Gastrocnemius medialis (tissue), 4 donors: ENCODE data around the gene EOMES. TPM values are rescaled to one million over a fixed set of nuclear protein-coding genes. Genes with fewer than 3 reads are reported as not detected.

Source experiments
- ATAC-seq, 2 donors: fragments of 150-250 bp; one replicate each; pipeline ENCODE4 v1.9.1; 2016
- DNase-seq, 2 donors: peaks; one replicate each; pipeline ENCODE4 v3.0.0-alpha.2; 2019
- H3K27ac ChIP-seq, 4 donors: fragments of 200-600 bp; sonication (generic); 1 replicate in 1 of 4; 2 replicates in 3 of 4; pipeline ENCODE4 v1.5.1; 2016 to 2018; ENCODE audit warnings: mild to moderate bottlenecking in 2 of 4, moderate library complexity in 1 of 4
- H3K27me3 ChIP-seq, 3 donors: fragments of 200-600 bp; sonication (generic) in 2 of 3; 1 replicate in 1 of 3; 2 replicates in 2 of 3; pipeline versions ENCODE4 v1.5.1 to v1.6.0; 2016 to 2019; ENCODE audit warnings: mild to moderate bottlenecking in 1 of 3, moderate library complexity in 1 of 3
- H3K36me3 ChIP-seq, 2 donors: fragments of 200-600 bp; sonication (generic) in 1 of 2; one replicate each; pipeline ENCODE4 v1.5.1; 2017 to 2018
- H3K4me1 ChIP-seq, 2 donors: fragments of 200-600 bp; sonication (generic) in 1 of 2; one replicate each; pipeline ENCODE4 v1.5.1; 2016 to 2017; ENCODE audit warnings: mild to moderate bottlenecking in 2 of 2
- H3K4me3 ChIP-seq, 4 donors: fragments of 200-600 bp; sonication (generic) in 3 of 4; 1 replicate in 1 of 4; 2 replicates in 3 of 4; pipeline ENCODE4 v1.5.1; 2016 to 2019; ENCODE audit warnings: mild to moderate bottlenecking in 2 of 4
- H3K9me3 ChIP-seq, 3 donors: fragments of 200-600 bp; sonication (generic) in 2 of 3; 1 replicate in 1 of 3; 2 replicates in 2 of 3; pipeline ENCODE4 v1.5.1; 2016 to 2019
- POLR2A ChIP-seq, 2 donors: fragments of 450-650 bp; IDR thresholded peaks; one replicate each; pipeline ENCODE4 v1.6.1; 2017; ENCODE audit warnings: antibody characterized with exemption in 2 of 2, mild to moderate bottlenecking in 2 of 2, moderate library complexity in 2 of 2
- in situ Hi-C, 4 donors: fragments of 200-750 bp; cut with MboI; loops; one replicate each; pipeline versions ENCODE4 v1.15.0 to v1.8.0; 2017; ENCODE audit warnings: low sequenced_read_pairs in 4 of 4
- intact Hi-C: fragments of 100-400 bp; cut with DNase I; formaldehyde crosslinking; loops from one replicate; pipeline ENCODE4 v1.15.1; 2023; ENCODE audit warnings: low total_unique reads
- total RNA-seq, 4 donors: library from RNA; depleted of rRNA; stranded (reverse); fragments of >200 nt; gene quantifications; one replicate each; pipeline versions ENCODE4 v1.1.0 to v1.2.3, GENCODE V29; 2016
- TF ChIP-seq, protein P1 (sequence below), 5 experiments: fragments of 450-650 bp in 3 of 5; fragments of 200-600 bp in 2 of 5; sonication (generic) in 2 of 5; IDR thresholded peaks in 4 of 5; conservative IDR thresholded peaks in 1 of 5; 1 replicate in 4 of 5; 2 replicates in 1 of 5; pipeline ENCODE4 v1.5.1; 2016 to 2019; ENCODE audit warnings: antibody characterized with exemption in 5 of 5, mild to moderate bottlenecking in 3 of 5, moderate library complexity in 3 of 5

EOMES gene
- total RNA-seq, 4 donors from 2014 or later: not detected

DNA sequence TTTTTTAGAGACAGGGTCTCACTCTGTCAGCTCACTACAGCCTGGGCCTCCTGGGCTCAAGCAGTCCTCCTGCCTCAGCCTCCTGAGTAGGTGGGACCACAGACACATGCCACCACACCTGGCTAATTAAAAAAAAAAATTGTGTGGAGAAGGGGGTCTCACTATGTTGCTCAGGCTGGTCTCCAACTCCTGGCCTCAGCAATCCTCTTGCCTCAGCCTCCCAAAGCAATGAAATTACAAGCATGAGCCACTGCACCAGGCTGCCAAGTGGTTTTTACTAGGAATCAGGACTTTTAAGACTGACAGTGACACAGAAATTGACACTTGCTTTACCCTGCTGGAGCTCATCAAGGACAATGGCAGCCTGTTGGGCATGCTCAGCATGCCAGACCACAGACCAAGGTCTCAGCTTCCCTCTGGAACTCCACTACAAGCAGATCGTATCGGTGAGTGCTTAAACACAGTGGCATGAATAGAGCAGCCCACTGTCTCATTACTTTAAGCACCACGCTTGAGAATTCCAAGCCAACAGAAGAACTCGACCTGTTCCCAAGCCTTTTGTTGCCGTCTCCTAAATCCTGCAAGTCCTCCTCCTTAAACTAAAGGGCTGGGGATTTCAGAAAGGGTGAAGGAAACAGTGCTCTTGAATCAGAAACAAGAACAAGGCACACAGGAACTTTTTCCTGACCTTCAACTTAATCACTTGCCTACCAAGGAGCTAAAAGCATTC, 41.4 kb downstream of the EOMES start:
- TF ChIP-seq, protein P1, sequence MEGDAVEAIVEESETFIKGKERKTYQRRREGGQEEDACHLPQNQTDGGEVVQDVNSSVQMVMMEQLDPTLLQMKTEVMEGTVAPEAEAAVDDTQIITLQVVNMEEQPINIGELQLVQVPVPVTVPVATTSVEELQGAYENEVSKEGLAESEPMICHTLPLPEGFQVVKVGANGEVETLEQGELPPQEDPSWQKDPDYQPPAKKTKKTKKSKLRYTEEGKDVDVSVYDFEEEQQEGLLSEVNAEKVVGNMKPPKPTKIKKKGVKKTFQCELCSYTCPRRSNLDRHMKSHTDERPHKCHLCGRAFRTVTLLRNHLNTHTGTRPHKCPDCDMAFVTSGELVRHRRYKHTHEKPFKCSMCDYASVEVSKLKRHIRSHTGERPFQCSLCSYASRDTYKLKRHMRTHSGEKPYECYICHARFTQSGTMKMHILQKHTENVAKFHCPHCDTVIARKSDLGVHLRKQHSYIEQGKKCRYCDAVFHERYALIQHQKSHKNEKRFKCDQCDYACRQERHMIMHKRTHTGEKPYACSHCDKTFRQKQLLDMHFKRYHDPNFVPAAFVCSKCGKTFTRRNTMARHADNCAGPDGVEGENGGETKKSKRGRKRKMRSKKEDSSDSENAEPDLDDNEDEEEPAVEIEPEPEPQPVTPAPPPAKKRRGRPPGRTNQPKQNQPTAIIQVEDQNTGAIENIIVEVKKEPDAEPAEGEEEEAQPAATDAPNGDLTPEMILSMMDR (IDR thresholded peaks at IDR 0.05 in 4 of 5, conservative IDR thresholded peaks at IDR 0.05 in 1 of 5): no peak
- no peak for TF ChIP-seq POLR2A (IDR thresholded peaks at IDR 0.05)
- DNase-seq: no peak
- H3K36me3 ChIP-seq: no peaks in the 10 kb centered on the region
- in situ Hi-C loops: loop anchor here in 3 of 4 donors (10.0 to 25.0 kb wide), 3 partner anchors 366 to 543 kb away; no protein-coding TSS in a partner anchor
- ATAC-seq: peak in 1 of 2 donors; percentile 47
- H3K4me3 ChIP-seq: no peak overlapping the region
- no peak overlapping the region for H3K27ac ChIP-seq
- intact Hi-C loops: no loop called here
- no peaks in the 10 kb centered on the region for H3K27me3 ChIP-seq
- H3K9me3 ChIP-seq: no peaks in the 10 kb centered on the region
- H3K4me1 ChIP-seq: peaks cover 0 to 3% of the 10 kb centered on the region in 2 donors

- no peak overlapping the region for H3K4me3 ChIP-seq
- H3K27ac ChIP-seq: no peak overlapping the region
- ATAC-seq (no peak), DNase-seq (no peak)
- no peaks in the 10 kb centered on the region for H3K9me3 ChIP-seq
- in situ Hi-C loops: loop anchor here (10.0 to 25.0 kb wide), 3 partner anchors 365 to 542 kb away; no protein-coding TSS in a partner anchor
- H3K4me1 ChIP-seq: peaks cover 0 to 3% of the 10 kb centered on the region in 2 donors
- H3K27me3 ChIP-seq: no peaks in the 10 kb centered on the region
- TF ChIP-seq, protein P1 (IDR thresholded peaks at IDR 0.05 in 4 of 5, conservative IDR thresholded peaks at IDR 0.05 in 1 of 5): no peak
- TF ChIP-seq POLR2A (IDR thresholded peaks at IDR 0.05): no peak
- intact Hi-C loops: no loop called here
- H3K36me3 ChIP-seq: no peaks in the 10 kb centered on the region
Measured at GRCh38 chr3:27679691-27680090, 42.4 kb downstream of the EOMES start.

DNA sequence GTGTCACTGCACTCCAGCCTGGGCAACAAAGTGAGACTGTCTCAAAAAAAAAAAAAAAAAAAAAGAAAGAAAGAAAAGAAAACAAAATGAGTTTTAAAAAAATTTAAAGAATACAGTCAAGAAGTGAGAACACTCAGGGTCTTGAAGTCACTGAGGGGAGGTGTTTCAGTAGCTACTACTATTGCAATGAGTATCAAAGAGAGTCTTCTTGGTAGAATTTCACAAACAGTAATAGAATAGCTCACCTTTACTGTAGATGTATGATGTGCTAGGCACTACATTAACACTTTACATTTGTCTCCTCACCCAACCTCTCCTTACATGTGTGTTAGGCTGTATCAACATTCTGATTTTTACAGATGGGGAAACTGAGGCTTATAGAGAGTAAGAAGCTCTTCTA, 43.9 kb downstream of the EOMES start:
- DNase-seq (no peak), ATAC-seq (no peak)
- no peaks in the 10 kb centered on the region for H3K27me3 ChIP-seq
- peaks cover 0 to 3% of the 10 kb centered on the region in 2 donors for H3K4me1 ChIP-seq
- H3K4me3 ChIP-seq: no peak overlapping the region
- no peak overlapping the region for H3K27ac ChIP-seq
- no peak for TF ChIP-seq POLR2A (IDR thresholded peaks at IDR 0.05)
- TF ChIP-seq, protein P1 (IDR thresholded peaks at IDR 0.05 in 4 of 5, conservative IDR thresholded peaks at IDR 0.05 in 1 of 5): no peak
- intact Hi-C loops: no loop called here
- H3K9me3 ChIP-seq: no peaks in the 10 kb centered on the region
- in situ Hi-C loops: loop anchor here (10.0 to 25.0 kb wide), 3 partner anchors 363 to 541 kb away; no protein-coding TSS in a partner anchor
- no peaks in the 10 kb centered on the region for H3K36me3 ChIP-seq

DNA sequence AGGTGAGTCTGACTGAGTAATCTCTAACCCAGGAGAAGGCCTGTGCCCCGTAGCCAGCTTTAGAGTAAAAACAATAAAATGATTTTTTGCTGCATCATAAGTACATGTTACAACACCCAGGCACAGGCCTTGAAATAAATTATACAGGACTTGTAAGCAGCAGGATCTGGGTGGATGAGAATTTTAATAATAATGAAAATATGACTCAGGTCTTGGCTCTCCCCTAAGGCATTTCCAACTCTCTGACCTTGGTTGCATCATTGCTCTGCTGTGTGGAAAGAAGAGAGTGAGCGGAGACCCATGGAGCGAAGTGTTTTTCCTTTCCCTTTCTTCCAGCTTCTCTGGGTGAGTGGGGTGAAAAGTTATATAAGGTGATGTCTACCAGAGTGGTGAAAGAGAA, 44.6 kb downstream of the EOMES start:
- Histone ChIP-seq H3K9me3 (no peaks in the 10 kb centered on the region), H3K4me3 (no peak overlapping the region), H3K27me3 (no peaks in the 10 kb centered on the region), H3K36me3 (no peaks in the 10 kb centered on the region), H3K27ac (no peak overlapping the region), H3K4me1 (peaks cover 0 to 3% of the 10 kb centered on the region in 2 donors)
- ATAC-seq: peak; percentile 60 to 76
- DNase-seq: peak; percentile 8 to 27
- intact Hi-C loops (no loop called here), in situ Hi-C loops (loop anchor here (10.0 to 25.0 kb wide), 3 partner anchors 363 to 540 kb away; no protein-coding TSS in a partner anchor)
- TF ChIP-seq POLR2A (IDR thresholded peaks at IDR 0.05): no peak
- TF ChIP-seq, protein P1 (IDR thresholded peaks at IDR 0.05 in 4 of 5, conservative IDR thresholded peaks at IDR 0.05 in 1 of 5): no peak
